HepG2 (cell line): ENCODE data around the gene SND1. TPM values are rescaled to one million over a fixed set of nuclear protein-coding genes. Genes with fewer than 3 reads are reported as not detected.

Source experiments
- ATAC-seq: fragments of 200-7000 bp; cut with Tn5 transposase; 3 replicates; pipeline ENCODE4 v1.9.1; 2020; ENCODE audit warnings: mild to moderate bottlenecking, moderate library complexity
- BruUV-seq: library from RNA; stranded (reverse); fragments of 400-500 nt; replicated peaks from 2 replicates; lab custom pipeline; 2021; lab: Mats Ljungman, UMichigan
- CTCF ChIA-PET: fragments of 300-600 bp; formaldehyde crosslinking; extraction: SDS; loops from one replicate; lab custom pipeline; 2021; ENCODE audit warnings: low total read pairs, inconsistent platforms, low intra/inter-chr PET ratio; lab: Yijun Ruan, JAX
- POLR2A ChIA-PET: fragments of 350-600 bp; sonication (Branson Sonifier 250); formaldehyde crosslinking; loops from one replicate; lab custom pipeline; 2020; ENCODE audit warnings: antibody characterized with exemption, inconsistent platforms; lab: Yijun Ruan, JAX
- DNase-seq: peaks from one replicate; pipeline ENCODE4 v3.0.0-alpha.2; 2015; ENCODE audit warnings: low spot score
- FAIRE-seq: peaks from 3 replicates; lab custom pipeline; 2011; peaks lifted over from hg19 to GRCh38; lab: Jason Lieb, UNC
- H2AFZ ChIP-seq: one replicate; pipeline ENCODE4 v1.6.1; 2011; ENCODE audit warnings: low read length, inconsistent platforms
- H3K27ac ChIP-seq: fragments of 300-600 bp; 3 replicates; pipeline ENCODE4 v1.8.0; 2011; ENCODE audit warnings: mixed run types, mild to moderate bottlenecking, mixed read lengths, low read length, inconsistent platforms; ENCODE audit not compliant: insufficient read depth; ENCODE audit errors: extremely low read length
- H3K27me3 ChIP-seq, 2 experiments: fragments of 200-600 bp in 1 of 2; 2 replicates in 1 of 2; 3 replicates in 1 of 2; pipeline versions ENCODE4 v1.6.0 to v1.8.0; 2011; ENCODE audit warnings: low read length in 2 of 2, mild to moderate bottlenecking in 2 of 2, moderate library complexity in 2 of 2, inconsistent platforms in 1 of 2; ENCODE audit not compliant: insufficient read depth in 2 of 2, control insufficient read depth in 1 of 2
- H3K36me3 ChIP-seq, 2 experiments: fragments of 200-600 bp in 1 of 2; replicated peaks in 1 of 2; 2 replicates in 1 of 2; 3 replicates in 1 of 2; pipeline versions ENCODE4 v1.5.1 to v1.8.0; 2011; ENCODE audit warnings: low read length in 2 of 2, inconsistent platforms in 1 of 2; ENCODE audit not compliant: insufficient read depth in 2 of 2, control insufficient read depth in 1 of 2
- H3K4me1 ChIP-seq: 2 replicates; pipeline ENCODE4 v1.5.1; 2012; ENCODE audit warnings: low read length, inconsistent platforms; ENCODE audit not compliant: insufficient read depth
- H3K4me2 ChIP-seq: 2 replicates; pipeline ENCODE4 v1.6.0; 2011; ENCODE audit warnings: low read depth, low read length, inconsistent platforms
- H3K4me3 ChIP-seq, 3 experiments: fragments of 200-600 bp in 1 of 3; sonication (generic), shearing (Covaris generic) in 1 of 3; replicated peaks in 1 of 3; 2 replicates each; pipeline ENCODE4 v1.5.1; 2011 to 2016; ENCODE audit warnings: low read length in 3 of 3, inconsistent platforms in 2 of 3, low read depth in 2 of 3, mild to moderate bottlenecking in 2 of 3, control low read depth in 1 of 3, mixed read lengths in 1 of 3; ENCODE audit not compliant: insufficient read depth in 1 of 3
- H3K79me2 ChIP-seq: one replicate; pipeline ENCODE4 v1.6.1; 2011; ENCODE audit warnings: low read length, inconsistent platforms; ENCODE audit not compliant: insufficient read depth
- H3K9ac ChIP-seq: 2 replicates; pipeline ENCODE4 v1.6.0; 2011; ENCODE audit warnings: mild to moderate bottlenecking, low read depth, low read length, inconsistent platforms; ENCODE audit not compliant: insufficient read depth
- H3K9me3 ChIP-seq: 2 replicates; pipeline ENCODE4 v1.5.1; 2012; ENCODE audit warnings: mild to moderate bottlenecking, low read length
- H4K20me1 ChIP-seq: 2 replicates; pipeline ENCODE4 v1.6.0; 2011; ENCODE audit warnings: inconsistent platforms, mild to moderate bottlenecking, low read length, moderate library complexity; ENCODE audit not compliant: insufficient read depth
- ATF4 ChIP-seq, 2 experiments: fragments of 450-650 bp in 1 of 2; sonication (generic) in 1 of 2; formaldehyde crosslinking; IDR thresholded peaks; 2 replicates each; pipeline versions ENCODE4 v1.5.0 to v1.8.0; 2020 to 2022; ENCODE audit warnings: mild to moderate bottlenecking in 1 of 2, missing genetic modification reagents in 1 of 2
- CAMTA2 ChIP-seq: sonication (generic); formaldehyde crosslinking; IDR thresholded peaks from 2 replicates; pipeline ENCODE4 v1.4.0; 2020; ENCODE audit warnings: mild to moderate bottlenecking, missing genetic modification reagents, borderline replicate concordance
- ETV6 ChIP-seq: sonication (generic); formaldehyde crosslinking; conservative IDR thresholded peaks from 2 replicates; pipeline ENCODE4 v1.4.0; 2020; ENCODE audit warnings: missing genetic modification reagents
- IKZF1 ChIP-seq: fragments of 450-650 bp; IDR thresholded peaks from 2 replicates; pipeline ENCODE4 v1.7.1; 2016
- MED8 ChIP-seq: sonication (generic); formaldehyde crosslinking; IDR thresholded peaks from 2 replicates; pipeline ENCODE4 v1.8.1; 2023; ENCODE audit warnings: mild to moderate bottlenecking, missing genetic modification reagents; ENCODE audit not compliant: insufficient replicate concordance
- THAP8 ChIP-seq: sonication (generic); formaldehyde crosslinking; IDR thresholded peaks from 2 replicates; pipeline ENCODE4 v1.5.1; 2020; ENCODE audit warnings: missing genetic modification reagents, mild to moderate bottlenecking, borderline replicate concordance
- ZBTB26 ChIP-seq: IDR thresholded peaks from 2 replicates; pipeline ENCODE4 v1.6.1; 2016; ENCODE audit warnings: missing compliant biosample characterization, missing genetic modification reagents, borderline replicate concordance
- ZFAT ChIP-seq: sonication (generic); formaldehyde crosslinking; conservative IDR thresholded peaks from 2 replicates; pipeline ENCODE4 v1.8.1; 2023; ENCODE audit warnings: missing genetic modification reagents, inconsistent platforms
- ZFP82 ChIP-seq: sonication (generic); formaldehyde crosslinking; IDR thresholded peaks from 2 replicates; pipeline ENCODE4 v1.5.1; 2020; ENCODE audit warnings: mild to moderate bottlenecking, missing genetic modification reagents, borderline replicate concordance
- ZIK1 ChIP-seq: sonication (generic); formaldehyde crosslinking; IDR thresholded peaks from 2 replicates; pipeline ENCODE4 v1.5.0; 2020; ENCODE audit warnings: mild to moderate bottlenecking, low read depth, missing genetic modification reagents, borderline replicate concordance
- ZNF414 ChIP-seq: sonication (generic); formaldehyde crosslinking; IDR thresholded peaks from 2 replicates; pipeline ENCODE4 v1.5.0; 2020; ENCODE audit warnings: missing genetic modification reagents
- ZNF512B ChIP-seq: sonication (generic); formaldehyde crosslinking; IDR thresholded peaks from 2 replicates; pipeline ENCODE4 v1.5.1; 2020; ENCODE audit warnings: missing genetic modification reagents, mild to moderate bottlenecking, borderline replicate concordance
- ZNF768 ChIP-seq: sonication (generic); formaldehyde crosslinking; IDR thresholded peaks from 2 replicates; pipeline ENCODE4 v1.4.0; 2020; ENCODE audit warnings: missing genetic modification reagents
- WGBS: methylation state at CpG from one replicate; pipeline ENCODE4 v1.1.6; 2017; ENCODE audit warnings: low lambda C conversion rate; 5-methylcytosine and 5-hydroxymethylcytosine counted together
- in situ Hi-C: cut with HindIII; loops from 2 replicates; pipeline ENCODE4 v1.10.0; 2017; ENCODE audit warnings: low pct_unique_long_range_greater_than_20kb; ENCODE audit not compliant: extremely low pct_ligation_motif_present
- intact Hi-C: fragments of 100-400 bp; cut with micrococcal nuclease; formaldehyde crosslinking; loops from one replicate; pipeline ENCODE4 v1.10.0; 2022; ENCODE audit not compliant: unreplicated experiment
- polyA plus RNA-seq, 8 experiments: library from polyadenylated mRNA; depleted of rRNA in 3 of 8; stranded (reverse) in 7 of 8; unstranded in 1 of 8; fragments of >200 nt; fragmentation: Illumina TruSeq in 4 of 8; extraction: Trizol in 4 of 8; gene quantifications; 2 replicates each; pipeline versions ENCODE4 v1.2.1 to v1.2.3, GENCODE V29; 2011 to 2016; ENCODE audit warnings: low read depth in 4 of 8, missing spikeins in 1 of 8, mixed read lengths in 1 of 8; ENCODE audit not compliant: insufficient read depth in 1 of 8
- total RNA-seq, 5 experiments: library from RNA; depleted of rRNA; stranded (reverse); fragments of >200 nt; fragmentation: Illumina TruSeq; extraction: Trizol; gene quantifications; 2 replicates each; pipeline ENCODE4 v1.2.3, GENCODE V29; 2016; ENCODE audit warnings: low read depth in 1 of 5
- TF ChIP-seq, protein P1 (sequence below): sonication (generic); formaldehyde crosslinking; IDR thresholded peaks from 2 replicates; pipeline ENCODE4 v1.4.0; 2020; ENCODE audit warnings: mild to moderate bottlenecking, low read depth, missing genetic modification reagents
- TF ChIP-seq, protein P2 (sequence below): IDR thresholded peaks from 2 replicates; pipeline ENCODE4 v1.6.1; 2018; ENCODE audit warnings: missing genetic modification reagents

Gene SND1
- total and polyA plus RNA-seq, 2 of the 13 experiments (the other 11 are each of a cell fraction or from before 2014, with no cell fraction given), result 110 to 182 TPM

DNA sequence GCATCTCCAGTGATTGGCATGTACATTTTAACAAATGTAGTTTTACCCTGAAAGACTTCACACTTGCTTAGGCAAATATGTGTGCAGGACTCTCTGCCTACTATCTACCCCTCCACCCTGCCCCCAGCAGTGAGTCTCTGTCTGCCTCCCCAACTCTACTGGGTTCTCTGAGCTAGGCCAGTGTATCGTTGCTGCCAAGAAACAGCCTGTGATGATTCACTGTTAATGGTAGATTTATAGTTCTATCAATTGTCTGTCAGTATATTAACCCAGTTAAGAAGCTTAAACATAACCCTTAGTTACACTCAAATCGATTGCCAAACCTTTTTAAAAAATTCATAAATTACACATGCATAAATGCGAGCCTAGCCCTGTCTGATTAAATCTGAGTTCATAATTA lies 137.0 kb downstream of the SND1 start:
- no TSS peak for BruUV-seq
- no peak for FAIRE-seq
- Histone ChIP-seq H3K27ac (no peak overlapping the region), H3K4me1 (peaks cover 7% of the 10 kb centered on the region; the same call in 1 of the 2 replicates), H3K79me2 (peaks cover 40% of the 10 kb centered on the region), H3K9ac (no peak overlapping the region), H3K4me2 (no peak overlapping the region), H2AFZ (no peak overlapping the region), H3K27me3 (no peaks in the 10 kb centered on the region), H3K36me3 (peaks cover 5 to 21% of the 10 kb centered on the region in 2 experiments; a peak in 1 of 5 replicates), H4K20me1 (peaks cover 14% of the 10 kb centered on the region), H3K9me3 (no peaks in the 10 kb centered on the region), H3K4me3 (no peak overlapping the region)
- WGBS, result 97% methylated on average over 3 of the region's 3 CpGs
- ATAC-seq, result no peak
- POLR2A ChIA-PET, result no interaction called here
- DNase-seq, result no peak
- intact Hi-C loops, result no loop called here
- in situ Hi-C loops, result no loop called here
- CTCF ChIA-PET, result no interaction called here
- TF ChIP-seq IKZF1, result no peak
- no peak for TF ChIP-seq ZFP82 (CRISPR knock-in tag)
- TF ChIP-seq, protein P1, sequence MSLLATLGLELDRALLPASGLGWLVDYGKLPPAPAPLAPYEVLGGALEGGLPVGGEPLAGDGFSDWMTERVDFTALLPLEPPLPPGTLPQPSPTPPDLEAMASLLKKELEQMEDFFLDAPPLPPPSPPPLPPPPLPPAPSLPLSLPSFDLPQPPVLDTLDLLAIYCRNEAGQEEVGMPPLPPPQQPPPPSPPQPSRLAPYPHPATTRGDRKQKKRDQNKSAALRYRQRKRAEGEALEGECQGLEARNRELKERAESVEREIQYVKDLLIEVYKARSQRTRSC (CRISPR knock-in tag), result no peak
- TF ChIP-seq MED8 (CRISPR knock-in tag), result no peak
- no peak for TF ChIP-seq ZFAT (CRISPR knock-in tag)
- TF ChIP-seq ZIK1, result no peak
- TF ChIP-seq ZBTB26 (CRISPR knock-in tag), result no peak
- TF ChIP-seq, protein P2, sequence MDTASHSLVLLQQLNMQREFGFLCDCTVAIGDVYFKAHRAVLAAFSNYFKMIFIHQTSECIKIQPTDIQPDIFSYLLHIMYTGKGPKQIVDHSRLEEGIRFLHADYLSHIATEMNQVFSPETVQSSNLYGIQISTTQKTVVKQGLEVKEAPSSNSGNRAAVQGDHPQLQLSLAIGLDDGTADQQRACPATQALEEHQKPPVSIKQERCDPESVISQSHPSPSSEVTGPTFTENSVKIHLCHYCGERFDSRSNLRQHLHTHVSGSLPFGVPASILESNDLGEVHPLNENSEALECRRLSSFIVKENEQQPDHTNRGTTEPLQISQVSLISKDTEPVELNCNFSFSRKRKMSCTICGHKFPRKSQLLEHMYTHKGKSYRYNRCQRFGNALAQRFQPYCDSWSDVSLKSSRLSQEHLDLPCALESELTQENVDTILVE (CRISPR knock-in tag), result no peak
- no peak for TF ChIP-seq ZNF414 (CRISPR knock-in tag)
- TF ChIP-seq THAP8, result no peak
- no peak for TF ChIP-seq ZNF768 (CRISPR knock-in tag)
- TF ChIP-seq ZNF512B (CRISPR knock-in tag), result no peak
- no peak for TF ChIP-seq ETV6 (CRISPR knock-in tag)
- TF ChIP-seq ATF4 (CRISPR knock-in tag; IDR thresholded peaks at IDR 0.05), result no peak
- no peak for TF ChIP-seq CAMTA2 (CRISPR knock-in tag)
